Measurements from ENCODE around the gene HS3ST4. TPM values are rescaled to one million over a fixed set of nuclear protein-coding genes. Genes with fewer than 3 reads are reported as not detected.

HS3ST4 gene
- total RNA-seq, 6 experiments from 2014 or later = not detected

DNA sequence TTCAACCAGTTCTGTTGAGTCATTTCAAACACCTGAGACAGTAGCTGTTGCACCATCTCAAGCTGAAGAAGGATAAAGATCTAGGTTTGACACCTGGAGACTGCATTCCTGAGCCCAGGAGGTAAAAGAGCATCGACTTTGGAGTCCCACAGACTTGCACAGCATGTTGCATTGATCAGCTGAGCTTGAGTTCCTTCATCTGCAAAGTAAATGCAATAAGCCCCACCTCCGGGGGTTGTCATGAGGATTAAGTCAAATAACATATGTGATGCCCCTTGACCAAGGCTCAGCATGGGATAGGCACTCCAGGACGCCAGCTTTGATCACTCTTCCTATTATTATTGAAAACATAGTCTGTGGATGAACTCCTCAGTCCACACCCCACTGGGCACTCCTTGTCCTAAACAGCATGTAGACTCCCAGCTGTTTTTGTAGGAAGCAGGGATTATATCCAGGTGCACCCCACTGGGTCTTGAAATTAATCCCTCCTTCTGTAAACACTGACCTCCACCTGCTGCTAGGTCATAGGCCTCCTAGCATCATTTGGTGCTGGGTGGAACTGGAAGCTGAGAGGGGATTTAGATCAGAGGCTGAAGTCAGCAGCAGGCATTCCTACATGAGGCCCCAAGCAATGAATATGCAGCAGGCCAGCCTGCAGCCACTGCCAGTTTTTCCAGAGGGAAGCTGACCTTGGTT lies 259.0 kb downstream of the HS3ST4 start:
- Histone ChIP-seq H3K4me3 (no peak overlapping the region), H3K4me1 (no peaks in the 10 kb centered on the region), H3K9me3 (no peaks in the 10 kb centered on the region), H3K27me3 (no peaks in the 10 kb centered on the region), H3K36me3 (no peaks in the 10 kb centered on the region), H3K27ac (no peak overlapping the region)
- no peak for TF ChIP-seq POLR2A (IDR thresholded peaks at IDR 0.05)
- TF ChIP-seq, protein P1, sequence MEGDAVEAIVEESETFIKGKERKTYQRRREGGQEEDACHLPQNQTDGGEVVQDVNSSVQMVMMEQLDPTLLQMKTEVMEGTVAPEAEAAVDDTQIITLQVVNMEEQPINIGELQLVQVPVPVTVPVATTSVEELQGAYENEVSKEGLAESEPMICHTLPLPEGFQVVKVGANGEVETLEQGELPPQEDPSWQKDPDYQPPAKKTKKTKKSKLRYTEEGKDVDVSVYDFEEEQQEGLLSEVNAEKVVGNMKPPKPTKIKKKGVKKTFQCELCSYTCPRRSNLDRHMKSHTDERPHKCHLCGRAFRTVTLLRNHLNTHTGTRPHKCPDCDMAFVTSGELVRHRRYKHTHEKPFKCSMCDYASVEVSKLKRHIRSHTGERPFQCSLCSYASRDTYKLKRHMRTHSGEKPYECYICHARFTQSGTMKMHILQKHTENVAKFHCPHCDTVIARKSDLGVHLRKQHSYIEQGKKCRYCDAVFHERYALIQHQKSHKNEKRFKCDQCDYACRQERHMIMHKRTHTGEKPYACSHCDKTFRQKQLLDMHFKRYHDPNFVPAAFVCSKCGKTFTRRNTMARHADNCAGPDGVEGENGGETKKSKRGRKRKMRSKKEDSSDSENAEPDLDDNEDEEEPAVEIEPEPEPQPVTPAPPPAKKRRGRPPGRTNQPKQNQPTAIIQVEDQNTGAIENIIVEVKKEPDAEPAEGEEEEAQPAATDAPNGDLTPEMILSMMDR (IDR thresholded peaks at IDR 0.05) = no peak
- DNase-seq (no peak), ATAC-seq (no peak)
- WGBS (ENCODE audit: insufficient coverage, low coverage, low lambda C conversion rate, missing lambda C conversion rate) = 0% methylated on average over 3 of the region's 3 CpGs
- intact Hi-C loops (cut with DNase I) = no loop called here

DNA sequence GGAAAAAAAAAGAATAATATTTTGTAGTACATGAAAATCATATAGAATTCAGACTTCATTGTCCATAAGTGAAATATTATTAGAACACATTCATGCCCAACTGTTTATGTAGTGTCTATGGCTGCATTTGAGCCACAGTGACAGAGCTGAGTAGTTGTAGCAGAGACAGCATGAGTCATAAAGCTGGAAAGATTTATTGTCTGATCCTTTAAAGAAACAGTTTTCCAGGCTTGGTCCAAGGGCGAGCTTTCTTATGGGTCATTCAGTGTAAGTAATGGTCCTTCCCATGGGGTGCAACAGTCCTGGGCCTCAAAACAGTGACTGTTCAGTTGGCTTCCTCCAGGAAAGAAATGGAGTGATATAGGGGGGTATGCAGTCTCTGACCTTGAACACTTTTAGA lies 260.2 kb downstream of the HS3ST4 start:
- intact Hi-C loops (cut with DNase I) = no loop called here
- Histone ChIP-seq H3K4me3 (no peak overlapping the region), H3K36me3 (no peaks in the 10 kb centered on the region), H3K9me3 (no peaks in the 10 kb centered on the region), H3K4me1 (no peaks in the 10 kb centered on the region), H3K27me3 (no peaks in the 10 kb centered on the region), H3K27ac (no peak overlapping the region)
- TF ChIP-seq, protein P1 (IDR thresholded peaks at IDR 0.05) = no peak
- TF ChIP-seq POLR2A (IDR thresholded peaks at IDR 0.05) = no peak
- DNase-seq (no peak), ATAC-seq (no peak)
- WGBS (ENCODE audit: insufficient coverage, low coverage, low lambda C conversion rate, missing lambda C conversion rate) = 75% methylated on average over 1 of the region's 1 CpG

DNA sequence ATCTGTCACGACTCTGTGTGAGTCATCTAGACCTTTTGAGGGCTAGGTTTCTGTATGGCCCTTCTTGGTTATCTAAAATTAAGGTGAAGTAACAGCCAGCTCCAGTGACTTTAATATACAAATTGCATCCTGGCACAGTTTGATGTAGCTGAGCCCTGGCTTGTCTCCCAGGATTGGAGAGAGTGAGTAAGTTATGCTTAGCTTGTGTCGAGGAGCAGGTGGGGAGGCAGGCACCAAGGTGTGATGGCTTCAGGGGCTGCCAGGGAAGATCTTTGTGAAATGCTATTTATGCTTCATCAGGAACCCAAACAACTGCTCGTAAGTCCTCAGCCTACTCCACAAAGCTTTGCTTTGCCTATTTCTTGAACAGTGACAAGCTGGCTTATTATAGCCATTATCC lies 261.2 kb downstream of the HS3ST4 start:
- TF ChIP-seq, protein P1 (IDR thresholded peaks at IDR 0.05) = no peak
- no peak for TF ChIP-seq POLR2A (IDR thresholded peaks at IDR 0.05)
- ATAC-seq (no peak), DNase-seq (no peak)
- WGBS (ENCODE audit: insufficient coverage, low coverage, low lambda C conversion rate, missing lambda C conversion rate) = 42% methylated on average over 3 of the region's 3 CpGs
- Histone ChIP-seq H3K27me3 (no peaks in the 10 kb centered on the region), H3K36me3 (no peaks in the 10 kb centered on the region), H3K27ac (no peak overlapping the region), H3K9me3 (no peaks in the 10 kb centered on the region), H3K4me1 (no peaks in the 10 kb centered on the region), H3K4me3 (no peak overlapping the region)
- intact Hi-C loops (cut with DNase I) = no loop called here

DNA sequence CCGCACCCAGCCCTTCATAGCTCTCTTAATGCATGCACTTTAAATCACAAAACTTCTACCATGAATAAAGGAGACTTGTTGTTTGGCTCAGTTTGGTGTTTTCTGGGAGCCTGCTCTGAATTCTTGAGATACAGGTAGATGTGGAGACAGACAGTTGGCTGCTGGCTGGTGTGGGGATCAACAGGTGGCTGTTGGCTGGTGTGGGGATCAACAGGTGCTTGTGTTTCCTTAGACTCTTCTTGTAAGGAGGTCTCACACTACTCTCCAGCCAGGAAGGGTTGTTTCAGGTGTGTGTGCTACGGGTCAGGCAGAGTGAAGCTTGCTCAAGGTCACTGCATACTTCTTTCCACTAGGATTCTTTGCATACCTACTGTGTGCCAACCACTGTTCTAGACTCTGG lies 265.9 kb downstream of the HS3ST4 start:
- ATAC-seq (no peak), DNase-seq (no peak)
- Histone ChIP-seq H3K27ac (no peak overlapping the region), H3K4me3 (no peak overlapping the region), H3K9me3 (no peaks in the 10 kb centered on the region), H3K36me3 (no peaks in the 10 kb centered on the region), H3K4me1 (no peaks in the 10 kb centered on the region), H3K27me3 (no peaks in the 10 kb centered on the region)
- TF ChIP-seq POLR2A (IDR thresholded peaks at IDR 0.05) = no peak
- TF ChIP-seq, protein P1 (IDR thresholded peaks at IDR 0.05) = no peak
- intact Hi-C loops (cut with DNase I) = no loop called here
- WGBS (ENCODE audit: insufficient coverage, low coverage, low lambda C conversion rate, missing lambda C conversion rate) = 50% methylated on average over 1 of the region's 2 CpGs
